ENCODE results near the gene ATG4C. TPM values are rescaled to one million over a fixed set of nuclear protein-coding genes. Genes with fewer than 3 reads are reported as not detected.

ATG4C gene
- total RNA-seq, 1 experiment from 2014 or later = 13.1 TPM

DNA sequence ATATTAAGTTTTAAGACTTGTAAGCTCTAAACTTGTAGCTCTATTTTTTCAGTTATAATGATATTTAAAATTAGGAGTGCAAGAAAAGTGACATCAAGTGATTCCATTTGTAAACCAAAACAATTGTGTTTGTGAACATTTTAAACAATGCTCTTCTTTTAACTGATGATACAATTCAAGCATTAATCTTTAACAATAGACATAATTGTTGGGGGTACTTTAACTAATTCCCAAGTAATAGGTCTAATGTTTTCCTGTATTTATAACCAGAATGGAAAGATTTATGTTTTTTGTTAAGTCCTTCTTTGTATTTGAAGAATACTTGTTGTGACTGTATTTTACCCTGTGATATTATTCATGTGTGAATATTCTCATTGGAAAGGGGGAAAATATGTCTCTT is 6.8 kb downstream of the ATG4C start:
- H3K79me2 ChIP-seq (ENCODE audit: insufficient read depth, low read length) = no peaks in the 10 kb centered on the region; the same call in 1 of the 2 replicates

More for the DNA sequence above, 6.8 kb downstream of the ATG4C start:
- H3K14ac ChIP-seq (ENCODE audit: insufficient read depth, low read length) = no peak overlapping the region
- no peak overlapping the region for H3K4me2 ChIP-seq (ENCODE audit: insufficient read depth, insufficient read length, low read length)
- H3K4me1 Mint-ChIP-seq = no peaks in the 10 kb centered on the region
- H3T11ph ChIP-seq (ENCODE audit: low read length) = no peak overlapping the region
- no peak overlapping the region for H4K8ac ChIP-seq (replicated peaks; ENCODE audit: insufficient read length, low read depth, low read length)
- no peak overlapping the region for H3K4ac ChIP-seq (ENCODE audit: low read depth, low read length)
- no peak overlapping the region for H2BK120ac ChIP-seq (ENCODE audit: low read depth, low read length, poor library complexity, severe bottlenecking)
- H3K9me3 Mint-ChIP-seq = no peaks in the 10 kb centered on the region
- no peaks in the 10 kb centered on the region for H3K9me3 ChIP-seq (ENCODE audit: control insufficient read depth, low read depth, low read length)
- no peak overlapping the region for H3K18ac ChIP-seq (ENCODE audit: insufficient read length, low read depth, low read length)
- H3K4me1 ChIP-seq (ENCODE audit: insufficient read depth, low read length) = no peaks in the 10 kb centered on the region
- H3K9ac ChIP-seq (ENCODE audit: extremely low read depth, insufficient read length, low read length) = no peak overlapping the region
- H4K91ac ChIP-seq (ENCODE audit: insufficient read length, low read depth, low read length) = no peak overlapping the region
- TF ChIP-seq, protein P1, sequence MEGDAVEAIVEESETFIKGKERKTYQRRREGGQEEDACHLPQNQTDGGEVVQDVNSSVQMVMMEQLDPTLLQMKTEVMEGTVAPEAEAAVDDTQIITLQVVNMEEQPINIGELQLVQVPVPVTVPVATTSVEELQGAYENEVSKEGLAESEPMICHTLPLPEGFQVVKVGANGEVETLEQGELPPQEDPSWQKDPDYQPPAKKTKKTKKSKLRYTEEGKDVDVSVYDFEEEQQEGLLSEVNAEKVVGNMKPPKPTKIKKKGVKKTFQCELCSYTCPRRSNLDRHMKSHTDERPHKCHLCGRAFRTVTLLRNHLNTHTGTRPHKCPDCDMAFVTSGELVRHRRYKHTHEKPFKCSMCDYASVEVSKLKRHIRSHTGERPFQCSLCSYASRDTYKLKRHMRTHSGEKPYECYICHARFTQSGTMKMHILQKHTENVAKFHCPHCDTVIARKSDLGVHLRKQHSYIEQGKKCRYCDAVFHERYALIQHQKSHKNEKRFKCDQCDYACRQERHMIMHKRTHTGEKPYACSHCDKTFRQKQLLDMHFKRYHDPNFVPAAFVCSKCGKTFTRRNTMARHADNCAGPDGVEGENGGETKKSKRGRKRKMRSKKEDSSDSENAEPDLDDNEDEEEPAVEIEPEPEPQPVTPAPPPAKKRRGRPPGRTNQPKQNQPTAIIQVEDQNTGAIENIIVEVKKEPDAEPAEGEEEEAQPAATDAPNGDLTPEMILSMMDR (conservative IDR thresholded peaks at IDR 0.05) = no peak
- H2AFZ ChIP-seq (ENCODE audit: low read length) = no peak overlapping the region
- H2AK5ac ChIP-seq (ENCODE audit: insufficient read length, low read length) = no peak overlapping the region
- H3K27me3 ChIP-seq (ENCODE audit: insufficient read depth, low read length) = no peaks in the 10 kb centered on the region
- no peak overlapping the region for H3K4me3 Mint-ChIP-seq
- no peak overlapping the region for H2BK20ac ChIP-seq (ENCODE audit: low read depth, low read length, poor library complexity, severe bottlenecking)
- no peak overlapping the region for H2BK5ac ChIP-seq (ENCODE audit: insufficient read length, low read length)
- no peaks in the 10 kb centered on the region for H3K36me3 Mint-ChIP-seq (ENCODE audit: insufficient read depth in 1 of 3, low read depth in 3 of 3)
- DNase-seq = no peak
- H2BK12ac ChIP-seq (ENCODE audit: insufficient read length, low read depth, low read length) = no peak overlapping the region
- H4K5ac ChIP-seq (ENCODE audit: insufficient read length, low read depth, low read length) = no peak overlapping the region
- H3K56ac ChIP-seq (ENCODE audit: insufficient read length, low read depth, low read length) = no peak overlapping the region
- H3K27me3 Mint-ChIP-seq (ENCODE audit: low read depth) = no peaks in the 10 kb centered on the region
- H3K23me2 ChIP-seq (ENCODE audit: insufficient read length, low read depth, low read length, poor library complexity, severe bottlenecking) = no peaks in the 10 kb centered on the region
- no peak overlapping the region for H3K27ac ChIP-seq (ENCODE audit: insufficient read length, low read depth, low read length)
- no peak overlapping the region for H2BK15ac ChIP-seq (ENCODE audit: low read depth, low read length)
- peaks cover 6% of the 10 kb centered on the region for H3K79me1 ChIP-seq (ENCODE audit: insufficient read depth, low read depth, low read length, poor library complexity, severe bottlenecking)
- no peaks in the 10 kb centered on the region for H4K20me1 ChIP-seq (ENCODE audit: control insufficient read depth, insufficient read depth, insufficient read length)
- no peak overlapping the region for H3K23ac ChIP-seq (ENCODE audit: insufficient read length, low read depth, low read length)
- H3K27ac Mint-ChIP-seq = no peak overlapping the region

All from H9 (cell line).